Liver (tissue), 9 donors: ENCODE data around the gene TIMP3. TPM values are rescaled to one million over a fixed set of nuclear protein-coding genes. Genes with fewer than 3 reads are reported as not detected.

ENCODE experiments used
- DNase-seq: peaks from one replicate; pipeline ENCODE4 v3.0.0-alpha.2; 2017; ENCODE audit warnings: low spot score
- H3K27ac ChIP-seq, 2 donors: one replicate each; pipeline ENCODE4 v1.7.0; 2013; ENCODE audit warnings: inconsistent platforms in 2 of 2, low read length in 2 of 2, control low read depth in 1 of 2, low read depth in 1 of 2, mild to moderate bottlenecking in 1 of 2
- H3K27me3 ChIP-seq, 4 donors: one replicate each; pipeline versions ENCODE4 v1.6.1 to v1.7.0; 2013; ENCODE audit warnings: low read length in 3 of 4, inconsistent platforms in 1 of 4, mild to moderate bottlenecking in 1 of 4, moderate library complexity in 1 of 4; ENCODE audit not compliant: control insufficient read depth in 4 of 4, insufficient read depth in 4 of 4
- H3K36me3 ChIP-seq, 4 donors: one replicate each; pipeline versions ENCODE4 v1.6.1 to v1.7.0; 2013; ENCODE audit warnings: low read length in 3 of 4, mild to moderate bottlenecking in 3 of 4, low read depth in 1 of 4, moderate library complexity in 1 of 4; ENCODE audit not compliant: control insufficient read depth in 4 of 4, insufficient read depth in 3 of 4
- H3K4me1 ChIP-seq, 4 donors: one replicate each; pipeline versions ENCODE4 v1.6.1 to v1.7.0; 2013; ENCODE audit warnings: low read length in 3 of 4, mild to moderate bottlenecking in 3 of 4, moderate library complexity in 1 of 4; ENCODE audit not compliant: control insufficient read depth in 4 of 4, insufficient read depth in 4 of 4
- H3K4me3 ChIP-seq, 3 donors: one replicate each; pipeline versions ENCODE4 v1.6.1 to v1.7.0; 2013; ENCODE audit warnings: low read length in 3 of 3, control low read depth in 1 of 3, low read depth in 1 of 3, mild to moderate bottlenecking in 1 of 3
- H3K9ac ChIP-seq, 2 donors: one replicate each; pipeline ENCODE4 v1.7.0; 2013; ENCODE audit warnings: low read length in 2 of 2, mild to moderate bottlenecking in 2 of 2, moderate library complexity in 2 of 2, control low read depth in 1 of 2, low read depth in 1 of 2
- H3K9me3 ChIP-seq, 4 donors: one replicate each; pipeline versions ENCODE4 v1.6.1 to v1.7.0; 2013; ENCODE audit warnings: low read length in 3 of 4; ENCODE audit not compliant: control insufficient read depth in 4 of 4
- EGR1 ChIP-seq, 2 donors: IDR thresholded peaks; 2 replicates each; pipeline ENCODE4 v1.6.1; 2016 to 2018; ENCODE audit warnings: antibody characterized with exemption in 2 of 2, low read depth in 2 of 2
- FOXA1 ChIP-seq: IDR thresholded peaks from 2 replicates; pipeline ENCODE4 v1.6.1; 2016; ENCODE audit warnings: antibody characterized with exemption
- FOXA2 ChIP-seq: IDR thresholded peaks from 2 replicates; pipeline ENCODE4 v1.6.1; 2016; ENCODE audit warnings: antibody characterized with exemption
- HNF4A ChIP-seq, 2 donors: conservative IDR thresholded peaks; 2 replicates each; pipeline ENCODE4 v1.6.1; 2016; ENCODE audit warnings: antibody characterized with exemption in 2 of 2, mild to moderate bottlenecking in 2 of 2
- JUND ChIP-seq, 2 donors: IDR thresholded peaks; 2 replicates each; pipeline ENCODE4 v1.6.1; 2016; ENCODE audit warnings: antibody characterized with exemption in 2 of 2
- RAD21 ChIP-seq, 2 donors: IDR thresholded peaks; 2 replicates each; pipeline ENCODE4 v1.6.1; 2016; ENCODE audit warnings: antibody characterized with exemption in 2 of 2, mild to moderate bottlenecking in 2 of 2
- RXRA ChIP-seq, 2 donors: IDR thresholded peaks; 2 replicates each; pipeline ENCODE4 v1.6.1; 2017 to 2018; ENCODE audit warnings: antibody characterized with exemption in 2 of 2, mild to moderate bottlenecking in 1 of 2
- TAF1 ChIP-seq: conservative IDR thresholded peaks from 2 replicates; pipeline ENCODE4 v1.6.1; 2016; ENCODE audit warnings: antibody characterized with exemption, mild to moderate bottlenecking
- YY1 ChIP-seq: IDR thresholded peaks from 2 replicates; pipeline ENCODE4 v1.6.1; 2016; ENCODE audit warnings: antibody characterized with exemption, mild to moderate bottlenecking
- WGBS: extraction: QIAGEN DNeasy Blood & Tissue Kit; methylation state at CpG from one replicate; pipeline ENCODE4 v1.1.7; 2013; 5-methylcytosine and 5-hydroxymethylcytosine counted together
- polyA plus RNA-seq, 2 donors: library from polyadenylated mRNA; stranded (reverse) in 1 of 2; unstranded in 1 of 2; fragments of 200-250 nt in 1 of 2; fragments of >200 nt in 1 of 2; fragmentation: Nextera tagmentation in 1 of 2; extraction: Ambion mirVana in 1 of 2; gene quantifications; one replicate each; pipeline versions ENCODE4 v1.2.1 to v1.2.3, GENCODE V29; 2013 to 2015
- total RNA-seq, 2 donors: library from RNA; depleted of rRNA; stranded (reverse); fragments of >200 nt; gene quantifications; one replicate each; pipeline ENCODE4 v1.2.3, GENCODE V29; 2014
- TF ChIP-seq, protein P1 (sequence below): IDR thresholded peaks from 2 replicates; pipeline ENCODE4 v1.6.1; 2016; ENCODE audit warnings: antibody characterized with exemption, mild to moderate bottlenecking
- TF ChIP-seq, protein P2 (sequence below): fragments of 150-350 bp; IDR thresholded peaks from 2 replicates; pipeline ENCODE4 v1.5.1; 2017; ENCODE audit warnings: improper control_type of control experiment, low read depth, low read length; ENCODE audit not compliant: missing input control
- donor health status: healthy.
- donor health status: healthy.
- donor health status: healthy.
- donor health status: healthy.
- donor health status: healthy.

The TIMP3 gene
- total and polyA plus RNA-seq, 4 donors = 28.0 to 44.0 (median 31.2) TPM

- Histone ChIP-seq H3K27ac (peak overlapping the region; percentile 63 to 69), H3K9me3 (no peaks in the 10 kb centered on the region), H3K36me3 (no peaks in the 10 kb centered on the region), H3K9ac (peak overlapping the region; percentile 2 to 42), H3K27me3 (no peaks in the 10 kb centered on the region), H3K4me1 (peaks cover 0 to 38% (median 20%) of the 10 kb centered on the region in 4 donors), H3K4me3 (peak overlapping the region in 2 of 3 donors; percentile 44 to 76)
- DNase-seq = peak; percentile 43
- 17% methylated on average over 21 of the region's 21 CpGs for WGBS
- TF ChIP-seq YY1 = peak; percentile 91
- TF ChIP-seq RXRA (IDR thresholded peaks at IDR 0.05) = no peak
- TF ChIP-seq, protein P1, sequence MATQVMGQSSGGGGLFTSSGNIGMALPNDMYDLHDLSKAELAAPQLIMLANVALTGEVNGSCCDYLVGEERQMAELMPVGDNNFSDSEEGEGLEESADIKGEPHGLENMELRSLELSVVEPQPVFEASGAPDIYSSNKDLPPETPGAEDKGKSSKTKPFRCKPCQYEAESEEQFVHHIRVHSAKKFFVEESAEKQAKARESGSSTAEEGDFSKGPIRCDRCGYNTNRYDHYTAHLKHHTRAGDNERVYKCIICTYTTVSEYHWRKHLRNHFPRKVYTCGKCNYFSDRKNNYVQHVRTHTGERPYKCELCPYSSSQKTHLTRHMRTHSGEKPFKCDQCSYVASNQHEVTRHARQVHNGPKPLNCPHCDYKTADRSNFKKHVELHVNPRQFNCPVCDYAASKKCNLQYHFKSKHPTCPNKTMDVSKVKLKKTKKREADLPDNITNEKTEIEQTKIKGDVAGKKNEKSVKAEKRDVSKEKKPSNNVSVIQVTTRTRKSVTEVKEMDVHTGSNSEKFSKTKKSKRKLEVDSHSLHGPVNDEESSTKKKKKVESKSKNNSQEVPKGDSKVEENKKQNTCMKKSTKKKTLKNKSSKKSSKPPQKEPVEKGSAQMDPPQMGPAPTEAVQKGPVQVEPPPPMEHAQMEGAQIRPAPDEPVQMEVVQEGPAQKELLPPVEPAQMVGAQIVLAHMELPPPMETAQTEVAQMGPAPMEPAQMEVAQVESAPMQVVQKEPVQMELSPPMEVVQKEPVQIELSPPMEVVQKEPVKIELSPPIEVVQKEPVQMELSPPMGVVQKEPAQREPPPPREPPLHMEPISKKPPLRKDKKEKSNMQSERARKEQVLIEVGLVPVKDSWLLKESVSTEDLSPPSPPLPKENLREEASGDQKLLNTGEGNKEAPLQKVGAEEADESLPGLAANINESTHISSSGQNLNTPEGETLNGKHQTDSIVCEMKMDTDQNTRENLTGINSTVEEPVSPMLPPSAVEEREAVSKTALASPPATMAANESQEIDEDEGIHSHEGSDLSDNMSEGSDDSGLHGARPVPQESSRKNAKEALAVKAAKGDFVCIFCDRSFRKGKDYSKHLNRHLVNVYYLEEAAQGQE = peak; percentile 29
These were observed 440 bp upstream of the TIMP3 start for GRCh38 chr22:32800994-32801536.

DNA sequence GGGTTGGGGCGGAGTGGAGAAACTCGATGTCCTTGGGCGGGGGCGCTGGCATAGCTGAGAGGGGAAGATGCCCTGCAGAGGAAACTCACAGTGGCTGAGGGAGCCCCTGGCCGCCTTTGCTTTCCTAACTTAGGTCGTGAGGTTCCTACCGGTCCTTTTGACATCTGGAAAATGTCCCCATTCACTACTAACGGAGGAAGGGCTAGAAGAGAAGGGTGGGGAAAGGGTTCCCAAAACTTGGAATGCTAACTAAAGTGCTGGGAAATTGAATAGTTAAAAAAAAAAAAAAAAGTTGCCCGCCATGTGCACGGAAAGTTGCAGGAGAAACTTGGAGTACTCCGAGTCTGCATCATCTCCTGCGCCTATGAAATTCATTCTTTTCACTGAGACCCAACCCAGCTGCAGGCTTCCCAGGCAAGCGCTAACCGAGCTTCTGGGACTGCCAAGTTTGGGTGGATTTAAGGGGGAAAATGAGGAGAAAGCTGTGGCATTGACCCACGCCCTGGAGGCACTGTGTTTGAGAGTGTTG, 796 bp downstream of the TIMP3 start:
- H3K4me1 ChIP-seq = peaks cover 0 to 33% (median 19%) of the 10 kb centered on the region in 4 donors

More for the DNA sequence above, 796 bp downstream of the TIMP3 start:
- Histone ChIP-seq H3K9ac (peak overlapping the region; percentile 48 to 68), H3K36me3 (no peaks in the 10 kb centered on the region), H3K27ac (peak overlapping the region; percentile 24 to 49), H3K9me3 (no peaks in the 10 kb centered on the region), H3K27me3 (no peaks in the 10 kb centered on the region), H3K4me3 (peak overlapping the region; percentile 61 to 76 (median 66))
- 3% methylated on average over 15 of the region's 15 CpGs for WGBS
- DNase-seq = no peak
- TF ChIP-seq JUND (IDR thresholded peaks at IDR 0.05) (no peak), TAF1 (no peak), RAD21 (IDR thresholded peaks at IDR 0.05) (no peak), FOXA1 (no peak), HNF4A (conservative IDR thresholded peaks at IDR 0.05) (no peak), EGR1 (IDR thresholded peaks at IDR 0.05; ENCODE audit: low read depth in 2 of 2) (no peak), FOXA2 (no peak), RXRA (IDR thresholded peaks at IDR 0.05) (no peak), YY1 (no peak)
- TF ChIP-seq, protein P1 = no peak
- TF ChIP-seq, protein P2, sequence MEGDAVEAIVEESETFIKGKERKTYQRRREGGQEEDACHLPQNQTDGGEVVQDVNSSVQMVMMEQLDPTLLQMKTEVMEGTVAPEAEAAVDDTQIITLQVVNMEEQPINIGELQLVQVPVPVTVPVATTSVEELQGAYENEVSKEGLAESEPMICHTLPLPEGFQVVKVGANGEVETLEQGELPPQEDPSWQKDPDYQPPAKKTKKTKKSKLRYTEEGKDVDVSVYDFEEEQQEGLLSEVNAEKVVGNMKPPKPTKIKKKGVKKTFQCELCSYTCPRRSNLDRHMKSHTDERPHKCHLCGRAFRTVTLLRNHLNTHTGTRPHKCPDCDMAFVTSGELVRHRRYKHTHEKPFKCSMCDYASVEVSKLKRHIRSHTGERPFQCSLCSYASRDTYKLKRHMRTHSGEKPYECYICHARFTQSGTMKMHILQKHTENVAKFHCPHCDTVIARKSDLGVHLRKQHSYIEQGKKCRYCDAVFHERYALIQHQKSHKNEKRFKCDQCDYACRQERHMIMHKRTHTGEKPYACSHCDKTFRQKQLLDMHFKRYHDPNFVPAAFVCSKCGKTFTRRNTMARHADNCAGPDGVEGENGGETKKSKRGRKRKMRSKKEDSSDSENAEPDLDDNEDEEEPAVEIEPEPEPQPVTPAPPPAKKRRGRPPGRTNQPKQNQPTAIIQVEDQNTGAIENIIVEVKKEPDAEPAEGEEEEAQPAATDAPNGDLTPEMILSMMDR = no peak
